ENCODE results near the gene CD74. TPM values are rescaled to one million over a fixed set of nuclear protein-coding genes. Genes with fewer than 3 reads are reported as not detected.

The CD74 gene
- total RNA-seq, 1 experiment from 2014 or later: 0.22 TPM

DNA sequence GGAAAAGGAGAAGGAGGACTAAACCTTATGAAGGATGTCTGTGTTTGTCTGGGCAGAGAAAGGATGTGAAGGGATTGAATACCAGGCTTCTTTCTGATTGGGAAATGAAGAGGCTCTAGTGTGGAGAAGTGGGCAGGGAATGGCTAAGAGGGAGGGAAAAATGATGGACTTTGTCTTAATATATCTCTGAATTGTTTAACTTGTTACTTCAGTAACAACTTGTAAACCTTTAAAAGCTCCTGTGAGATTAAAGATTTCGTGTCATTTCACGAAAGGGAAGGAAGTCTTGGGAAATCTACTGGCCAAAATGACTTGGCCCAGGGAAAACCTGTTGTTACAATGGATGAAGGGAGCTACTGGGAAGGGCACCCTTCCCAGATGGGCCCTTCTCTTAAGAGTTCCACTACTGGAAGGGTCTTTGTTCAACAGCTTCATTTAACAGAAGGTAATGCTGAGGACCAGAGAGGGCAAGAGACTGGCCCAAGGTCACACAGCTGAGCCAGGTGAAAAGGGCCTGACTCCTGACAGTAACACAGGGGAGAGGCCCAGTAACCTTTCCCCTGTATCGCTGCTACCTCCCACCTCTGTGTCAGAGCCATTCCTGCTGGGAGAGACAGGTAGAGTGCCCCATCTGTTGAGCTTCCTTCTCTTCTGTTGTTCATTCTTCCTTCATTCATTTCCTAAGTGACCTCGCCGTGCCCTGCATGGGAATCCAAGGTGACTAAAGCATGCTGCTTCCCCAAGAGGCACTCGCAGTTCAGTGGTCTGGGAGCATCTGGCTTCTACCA, 60.3 kb downstream of the CD74 start:
- Histone ChIP-seq H3K4me2 (ENCODE audit: low read length) (no peak overlapping the region), H3K36me3 (ENCODE audit: low read depth, low read length) (no peaks in the 10 kb centered on the region), H3K9ac (ENCODE audit: low read length) (no peak overlapping the region), H2AFZ (ENCODE audit: low read length) (no peak overlapping the region), H3F3A (ENCODE audit: low read length, unreplicated experiment) (no peaks in the 10 kb centered on the region), H3K27ac (ENCODE audit: low read length) (no peak overlapping the region), H3K9me3 (ENCODE audit: low read length) (no peaks in the 10 kb centered on the region), H3K27me3 (ENCODE audit: low read length) (no peaks in the 10 kb centered on the region), H3K79me2 (ENCODE audit: low read length) (no peaks in the 10 kb centered on the region), H4K20me1 (ENCODE audit: low read length) (no peaks in the 10 kb centered on the region), H3K9me2 (replicated peaks; ENCODE audit: low read length) (no peaks in the 10 kb centered on the region), H3K4me1 (ENCODE audit: insufficient read depth, low read length) (peaks cover 10% of the 10 kb centered on the region), H3K4me3 (ENCODE audit: low read length) (no peak overlapping the region)
- BruUV-seq (replicated peaks): no TSS peak
- intact Hi-C loops (cut with micrococcal nuclease): no loop called here
- ChIA-PET CTCF (interaction anchor here (0.6 to 0.7 kb wide), 2 partner anchors 88 to 93 kb away, joined by 3 to 4 read pairs; no protein-coding TSS in a partner anchor), POLR2A (ENCODE audit: unreplicated experiment) (no interaction called here)
- DNase-seq: no peak
- no peak for ATAC-seq
- no peak for TF ChIP-seq EZH2phosphoT487 (IDR thresholded peaks at IDR 0.05; ENCODE audit: borderline replicate concordance, low read length)
- TF ChIP-seq EZH2 (IDR thresholded peaks at IDR 0.05; ENCODE audit: low read length, unreplicated experiment): no peak
- no peak for TF ChIP-seq CTCF (conservative IDR thresholded peaks at IDR 0.05; ENCODE audit: low read depth, low read length)

Other genes starting within 250 kb of the CD74 start
- not detected in 2 replicates for gene CDX1, start 246.1 kb downstream of the CD74 start, total RNA-seq (2014; rRNA removed)
- 0.29 and 0.35 TPM in 2 replicates for gene SLC6A7, start 222.8 kb downstream of the CD74 start, total RNA-seq (2014; rRNA removed)
- gene CAMK2A, start 123.1 kb downstream of the CD74 start, total RNA-seq (2014; rRNA removed): 0.15 TPM in 1 of 2 replicates, not detected in the other
- 5.9 and 6.3 TPM in 2 replicates for gene ARSI, start 110.0 kb downstream of the CD74 start, total RNA-seq (2014; rRNA removed)
- gene TCOF1, start 55.2 kb downstream of the CD74 start, total RNA-seq (2014; rRNA removed): 113 and 149 TPM in 2 replicates
- 2,005 and 2,031 TPM in 2 replicates for gene RPS14, start 36.8 kb upstream of the CD74 start, total RNA-seq (2014; rRNA removed)
- 42.6 and 46.1 TPM in 2 replicates for gene NDST1, start 95.2 kb upstream of the CD74 start, total RNA-seq (2014; rRNA removed)
- gene SYNPO, start 227.8 kb upstream of the CD74 start, total RNA-seq (2014; rRNA removed): 5.3 and 8.4 TPM in 2 replicates
- not detected in 2 replicates for gene MYOZ3, start 248.3 kb upstream of the CD74 start, total RNA-seq (2014; rRNA removed)

Measured in PC-3 (cell line).